ENCODE measurements around the gene PACS2. TPM values are rescaled to one million over a fixed set of nuclear protein-coding genes. Genes with fewer than 3 reads are reported as not detected.

The PACS2 gene
- total RNA-seq, 2 donors from 2014 or later: 117 to 121 TPM

GRCh38 chr14:105303949-105304348 is 10.6 kb upstream of the PACS2 start:
- Histone ChIP-seq H3K9ac (ENCODE audit: extremely low read depth, low read length, poor library complexity, severe bottlenecking) (no peak overlapping the region), H3K4me3 (ENCODE audit: low read length) (no peak overlapping the region), H3K36me3 (ENCODE audit: control insufficient read depth, insufficient read depth, low read length) (no peaks in the 10 kb centered on the region), H3K27ac (ENCODE audit: low read depth, low read length) (no peak overlapping the region), H3K4me1 (ENCODE audit: control insufficient read depth, insufficient read depth, low read length) (no peaks in the 10 kb centered on the region), H3K27me3 (ENCODE audit: control insufficient read depth, insufficient read depth, low read length, poor library complexity, severe bottlenecking) (no peaks in the 10 kb centered on the region), H3K9me3 (ENCODE audit: control insufficient read depth, low read length) (no peaks in the 10 kb centered on the region)
- Mint-ChIP-seq H3K27me3 (ENCODE audit: insufficient read depth) (peaks cover 15% of the 10 kb centered on the region), H3K27ac (no peak overlapping the region), H3K4me3 (no peak overlapping the region), H3K4me1 (peaks cover 6% of the 10 kb centered on the region), H3K36me3 (ENCODE audit: low read depth) (peaks cover 2% of the 10 kb centered on the region), H3K9me3 (peaks cover 2% of the 10 kb centered on the region)
- TF ChIP-seq CTCF (conservative IDR thresholded peaks at IDR 0.05): no peak
- WGBS, 2 experiments (ENCODE audit: insufficient coverage in 1 of 2, insufficient read length in 1 of 2): 84 to 90% methylated on average over 6 of the region's 6 CpGs
- no peak for DNase-seq

GRCh38 chr14:105304565-105304964 is 10.0 kb upstream of the PACS2 start:
- Histone ChIP-seq H3K27ac (ENCODE audit: low read depth, low read length) (no peak overlapping the region), H3K9ac (ENCODE audit: extremely low read depth, low read length, poor library complexity, severe bottlenecking) (no peak overlapping the region), H3K9me3 (ENCODE audit: control insufficient read depth, low read length) (no peaks in the 10 kb centered on the region), H3K36me3 (ENCODE audit: control insufficient read depth, insufficient read depth, low read length) (no peaks in the 10 kb centered on the region), H3K27me3 (ENCODE audit: control insufficient read depth, insufficient read depth, low read length, poor library complexity, severe bottlenecking) (no peaks in the 10 kb centered on the region), H3K4me3 (ENCODE audit: low read length) (no peak overlapping the region), H3K4me1 (ENCODE audit: control insufficient read depth, insufficient read depth, low read length) (no peaks in the 10 kb centered on the region)
- peaks cover 3% of the 10 kb centered on the region for H3K4me1 Mint-ChIP-seq
- H3K27ac Mint-ChIP-seq: no peak overlapping the region
- no peak overlapping the region for H3K4me3 Mint-ChIP-seq
- TF ChIP-seq CTCF (conservative IDR thresholded peaks at IDR 0.05): no peak
- peaks cover 2% of the 10 kb centered on the region for H3K9me3 Mint-ChIP-seq
- peaks cover 14% of the 10 kb centered on the region for H3K27me3 Mint-ChIP-seq (ENCODE audit: insufficient read depth)
- WGBS, 2 experiments (ENCODE audit: insufficient coverage in 1 of 2, insufficient read length in 1 of 2): 93 to 95% methylated on average over 6 to 9 of the region's 9 CpGs
- peaks cover under 1% of the 10 kb centered on the region for H3K36me3 Mint-ChIP-seq (ENCODE audit: low read depth)
- no peak for DNase-seq

GRCh38 chr14:105305345-105305744 is 9.2 kb upstream of the PACS2 start:
- no peak for TF ChIP-seq CTCF (conservative IDR thresholded peaks at IDR 0.05)
- Mint-ChIP-seq H3K36me3 (ENCODE audit: low read depth) (no peaks in the 10 kb centered on the region), H3K4me1 (no peaks in the 10 kb centered on the region), H3K27me3 (ENCODE audit: insufficient read depth) (peaks cover 11% of the 10 kb centered on the region), H3K9me3 (no peaks in the 10 kb centered on the region), H3K27ac (no peak overlapping the region), H3K4me3 (no peak overlapping the region)
- no peak for DNase-seq
- 90 to 91% methylated on average over 6 to 9 of the region's 9 CpGs for WGBS, 2 experiments (ENCODE audit: insufficient coverage in 1 of 2, insufficient read length in 1 of 2)
- H3K36me3 ChIP-seq (ENCODE audit: control insufficient read depth, insufficient read depth, low read length): no peaks in the 10 kb centered on the region
- no peak overlapping the region for H3K27ac ChIP-seq (ENCODE audit: low read depth, low read length)
- no peaks in the 10 kb centered on the region for H3K9me3 ChIP-seq (ENCODE audit: control insufficient read depth, low read length)
- no peak overlapping the region for H3K4me3 ChIP-seq (ENCODE audit: low read length)
- H3K9ac ChIP-seq (ENCODE audit: extremely low read depth, low read length, poor library complexity, severe bottlenecking): no peak overlapping the region
- no peaks in the 10 kb centered on the region for H3K4me1 ChIP-seq (ENCODE audit: control insufficient read depth, insufficient read depth, low read length)
- H3K27me3 ChIP-seq (ENCODE audit: control insufficient read depth, insufficient read depth, low read length, poor library complexity, severe bottlenecking): no peaks in the 10 kb centered on the region
